ENCODE results near the gene TBX5. TPM values are rescaled to one million over a fixed set of nuclear protein-coding genes. Genes with fewer than 3 reads are reported as not detected.

TBX5 gene
- total RNA-seq, 4 donors from 2014 or later: not detected

DNA sequence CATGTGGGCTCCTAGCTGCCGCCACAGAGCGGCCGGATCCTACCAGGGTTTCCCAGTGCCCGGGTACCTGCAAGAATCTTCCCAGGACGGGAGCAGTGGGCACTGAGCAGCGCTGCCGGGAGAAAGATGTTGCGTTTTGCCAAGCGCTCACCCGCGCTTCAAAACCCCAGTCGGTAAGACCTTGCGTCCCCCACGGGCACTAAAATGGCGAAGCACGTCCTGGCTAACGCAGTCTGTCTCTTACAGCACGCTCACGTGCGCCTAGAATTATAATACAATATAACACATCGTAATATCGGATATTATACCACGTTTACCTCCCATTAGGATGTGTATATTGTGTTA lies 35.1 kb upstream of the TBX5 start:
- DNase-seq (ENCODE audit: low spot score): no peak
- ATAC-seq (ENCODE audit: low FRiP score): no peak
- TF ChIP-seq, protein P1, sequence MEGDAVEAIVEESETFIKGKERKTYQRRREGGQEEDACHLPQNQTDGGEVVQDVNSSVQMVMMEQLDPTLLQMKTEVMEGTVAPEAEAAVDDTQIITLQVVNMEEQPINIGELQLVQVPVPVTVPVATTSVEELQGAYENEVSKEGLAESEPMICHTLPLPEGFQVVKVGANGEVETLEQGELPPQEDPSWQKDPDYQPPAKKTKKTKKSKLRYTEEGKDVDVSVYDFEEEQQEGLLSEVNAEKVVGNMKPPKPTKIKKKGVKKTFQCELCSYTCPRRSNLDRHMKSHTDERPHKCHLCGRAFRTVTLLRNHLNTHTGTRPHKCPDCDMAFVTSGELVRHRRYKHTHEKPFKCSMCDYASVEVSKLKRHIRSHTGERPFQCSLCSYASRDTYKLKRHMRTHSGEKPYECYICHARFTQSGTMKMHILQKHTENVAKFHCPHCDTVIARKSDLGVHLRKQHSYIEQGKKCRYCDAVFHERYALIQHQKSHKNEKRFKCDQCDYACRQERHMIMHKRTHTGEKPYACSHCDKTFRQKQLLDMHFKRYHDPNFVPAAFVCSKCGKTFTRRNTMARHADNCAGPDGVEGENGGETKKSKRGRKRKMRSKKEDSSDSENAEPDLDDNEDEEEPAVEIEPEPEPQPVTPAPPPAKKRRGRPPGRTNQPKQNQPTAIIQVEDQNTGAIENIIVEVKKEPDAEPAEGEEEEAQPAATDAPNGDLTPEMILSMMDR (IDR thresholded peaks at IDR 0.05): no peak

DNA sequence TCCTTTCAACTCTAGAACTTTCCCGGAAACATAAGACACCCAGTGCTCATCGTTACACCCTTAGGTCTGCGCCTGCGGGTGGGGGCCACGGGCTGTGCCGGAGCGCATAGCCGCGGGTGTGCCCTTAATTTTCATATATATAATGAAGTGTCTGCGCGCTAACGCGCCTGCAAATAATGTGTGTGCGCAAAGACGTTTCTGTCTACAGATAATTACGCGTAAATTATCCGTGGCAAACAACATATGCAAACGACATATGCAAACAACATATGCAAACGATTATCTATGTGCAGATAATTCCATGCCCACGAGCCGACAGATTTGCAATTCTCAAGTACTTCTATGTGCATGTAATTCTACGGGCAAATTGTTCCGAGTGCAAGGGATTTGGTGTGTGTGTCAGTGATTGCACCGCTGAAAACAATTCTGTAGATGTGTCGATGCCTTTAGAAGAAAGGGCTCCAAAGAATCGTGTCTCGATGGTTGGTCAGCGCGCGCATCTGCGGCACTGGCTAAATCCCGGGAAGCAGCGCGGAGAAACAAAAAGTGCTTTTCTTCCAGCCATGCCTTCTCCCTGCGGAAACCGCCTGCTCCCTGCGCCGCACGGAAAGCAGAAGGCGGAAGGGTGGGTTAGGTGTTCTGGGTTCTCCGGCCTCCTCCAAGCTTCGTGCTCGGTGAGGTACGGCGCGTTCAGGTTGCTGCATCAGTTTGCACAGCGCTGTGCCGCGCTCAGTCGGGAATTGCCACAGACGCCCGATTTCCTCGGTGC lies 34.5 kb upstream of the TBX5 start:
- TF ChIP-seq, protein P1 (IDR thresholded peaks at IDR 0.05): no peak
- ATAC-seq (ENCODE audit: low FRiP score) (no peak), DNase-seq (ENCODE audit: low spot score) (no peak)

DNA sequence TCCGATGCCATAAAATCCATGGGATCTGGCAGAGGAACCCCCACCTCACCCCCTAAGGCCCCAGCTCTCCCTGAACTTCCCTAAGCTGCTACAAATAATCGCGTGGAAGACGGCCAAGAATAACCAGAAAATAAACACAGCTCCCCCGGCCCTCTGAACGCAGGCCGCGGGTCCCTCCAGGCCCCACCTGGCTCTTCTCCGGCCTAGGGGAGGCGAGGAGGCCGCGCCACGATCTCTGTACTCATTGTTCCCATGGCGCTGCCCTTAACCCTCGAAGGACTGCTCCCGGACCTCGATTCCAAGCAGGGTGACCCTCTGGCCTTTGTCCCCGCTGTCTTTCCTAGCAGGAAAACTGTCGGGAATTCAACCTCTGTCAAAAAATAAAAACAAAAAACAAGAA lies 33.9 kb upstream of the TBX5 start:
- TF ChIP-seq, protein P1 (IDR thresholded peaks at IDR 0.05): no peak
- ATAC-seq (ENCODE audit: low FRiP score) (no peak), DNase-seq (ENCODE audit: low spot score) (no peak)

DNA sequence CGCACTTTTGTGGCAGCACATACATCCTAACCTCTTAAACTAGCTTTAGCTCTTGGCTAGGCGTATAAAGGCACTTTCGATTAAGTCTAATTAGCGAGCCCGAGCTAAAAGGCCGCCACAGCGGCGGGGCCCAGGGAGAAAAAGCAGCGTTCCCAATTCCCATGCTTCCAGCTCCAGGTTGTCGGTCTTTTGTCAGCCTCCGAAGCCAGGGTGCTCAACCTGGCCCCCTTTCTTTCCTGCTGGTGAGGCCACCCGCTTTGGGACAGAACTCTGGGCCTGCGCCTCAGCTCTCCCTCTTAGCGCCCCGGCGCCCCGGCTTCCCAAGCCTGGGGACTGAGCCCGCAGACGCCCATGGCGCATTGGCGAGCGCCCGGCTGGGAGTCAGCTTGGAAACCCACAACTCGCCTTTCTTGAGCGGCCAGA lies 33.3 kb upstream of the TBX5 start:
- ATAC-seq (ENCODE audit: low FRiP score): no peak

DNA sequence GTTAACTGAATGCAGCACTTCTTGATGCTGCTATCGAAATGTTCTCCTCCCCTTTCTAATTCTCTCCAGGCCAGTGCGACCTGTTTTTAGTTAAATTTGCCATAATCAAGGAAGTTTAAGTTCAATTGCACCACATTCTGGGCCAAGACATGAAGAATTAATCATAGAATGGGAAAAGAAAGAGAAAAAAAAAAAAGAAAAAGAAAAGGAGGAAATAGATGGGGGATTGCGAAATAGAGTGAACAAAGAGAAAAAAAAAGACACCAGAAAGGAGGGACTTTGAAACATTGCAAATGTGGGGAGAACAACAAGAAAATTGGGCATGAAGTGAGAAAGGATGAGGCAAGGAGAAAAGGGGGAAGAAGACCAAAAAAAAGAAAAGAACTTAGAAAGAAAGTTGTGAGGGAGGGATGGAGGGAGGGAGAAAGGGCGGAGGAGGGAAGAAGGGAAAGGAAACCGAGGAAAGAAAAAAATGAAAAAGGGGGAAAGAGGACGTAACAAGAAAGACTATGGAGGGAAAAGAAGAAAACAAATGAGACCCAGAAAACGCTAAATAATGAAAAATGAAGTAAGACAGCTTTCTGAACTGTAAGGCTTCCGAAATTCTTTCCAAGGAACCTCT lies 32.8 kb upstream of the TBX5 start:
- TF ChIP-seq, protein P1 (IDR thresholded peaks at IDR 0.05): no peak
- no peak for ATAC-seq (ENCODE audit: low FRiP score)
- DNase-seq (ENCODE audit: low spot score): no peak

More for the DNA sequence above, 33.3 kb upstream of the TBX5 start:
- no peak for DNase-seq (ENCODE audit: low spot score)
- TF ChIP-seq, protein P1 (IDR thresholded peaks at IDR 0.05): no peak

DNA sequence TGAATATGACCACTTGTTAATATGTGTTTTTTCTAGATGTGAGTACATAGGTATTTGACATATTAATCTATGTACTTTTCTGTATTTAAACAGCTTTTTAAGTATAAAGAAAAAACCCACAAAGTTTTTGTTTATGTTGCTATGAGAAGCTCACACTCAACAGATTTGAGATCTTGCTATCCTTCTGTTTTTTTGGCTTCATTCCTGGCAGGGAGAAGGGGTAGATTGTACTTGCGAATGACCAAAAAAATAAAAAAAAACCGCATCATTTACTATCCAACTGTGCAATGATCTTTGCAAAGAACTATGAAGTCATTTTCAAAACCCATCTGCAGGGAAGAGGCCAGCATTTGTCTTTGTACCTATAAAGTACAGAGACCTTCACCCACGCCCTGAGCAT lies 28.4 kb upstream of the TBX5 start:
- DNase-seq (ENCODE audit: low spot score): no peak
- TF ChIP-seq, protein P1 (IDR thresholded peaks at IDR 0.05): no peak
- no peak for ATAC-seq (ENCODE audit: low FRiP score)

DNA sequence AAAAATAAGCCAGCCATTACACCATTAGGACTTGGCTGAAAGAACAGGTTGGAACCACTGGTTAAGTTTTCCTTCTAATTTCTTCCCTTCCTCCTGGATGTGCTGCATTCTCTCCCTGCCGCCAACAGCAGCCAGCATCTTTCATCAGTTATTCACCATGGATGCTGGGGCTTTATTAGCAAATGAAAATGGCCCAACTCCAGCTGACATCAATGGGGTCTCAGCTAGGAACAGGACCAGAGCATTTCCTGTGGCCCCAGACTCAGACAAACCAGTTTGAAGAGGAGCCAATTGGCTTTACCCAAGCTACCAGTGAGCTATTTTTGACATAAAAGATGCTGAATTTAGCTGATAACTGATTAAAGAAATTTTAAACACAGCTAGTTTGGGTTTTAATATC lies 26.0 kb upstream of the TBX5 start:
- ATAC-seq (ENCODE audit: low FRiP score) (no peak), DNase-seq (ENCODE audit: low spot score) (no peak)
- TF ChIP-seq, protein P1 (IDR thresholded peaks at IDR 0.05): no peak
